Neural cell (in vitro differentiated cells): Measurements from ENCODE around the gene GOLGA6A. TPM values are rescaled to one million over a fixed set of nuclear protein-coding genes. Genes with fewer than 3 reads are reported as not detected.

Experiments used
- H2AFZ ChIP-seq: fragments of 200-600, 300-800 bp; sonication (generic), shearing (Covaris generic); 2 replicates; pipeline ENCODE4 v1.6.0; 2014; ENCODE audit warnings: low read depth, mild to moderate bottlenecking, antibody characterized with exemption, low read length, moderate library complexity
- H3F3A ChIP-seq: fragments of 200-600 bp; shearing (Covaris generic); 2 replicates; pipeline ENCODE4 v1.6.1; 2016; ENCODE audit warnings: mild to moderate bottlenecking, moderate library complexity, mixed read lengths, antibody characterized with exemption, low read length; ENCODE audit not compliant: insufficient read depth, poor library complexity, severe bottlenecking
- H3K27ac ChIP-seq: fragments of 200-600, 300-800 bp; sonication (generic), shearing (Covaris generic); 2 replicates; pipeline ENCODE4 v1.5.1; 2014; ENCODE audit warnings: mild to moderate bottlenecking, low read length, moderate library complexity
- H3K27me3 ChIP-seq: fragments of 300-800, 200-600 bp; sonication (generic), shearing (Covaris generic); 2 replicates; pipeline ENCODE4 v1.6.0; 2014; ENCODE audit warnings: mild to moderate bottlenecking, low read depth, low read length, moderate library complexity; ENCODE audit not compliant: insufficient read depth
- H3K36me3 ChIP-seq: fragments of 300-800, 200-600 bp; sonication (generic), shearing (Covaris generic); 2 replicates; pipeline ENCODE4 v1.5.1; 2014; ENCODE audit warnings: mild to moderate bottlenecking, antibody characterized with exemption, low read length, moderate library complexity; ENCODE audit not compliant: insufficient read depth
- H3K4me2 ChIP-seq: fragments of 300-800, 200-600 bp; sonication (generic), shearing (Covaris generic); 2 replicates; pipeline ENCODE4 v1.6.0; 2014; ENCODE audit warnings: mild to moderate bottlenecking, low read length
- H3K4me3 ChIP-seq: fragments of 300-800, 200-600 bp; sonication (generic), shearing (Covaris generic); 2 replicates; pipeline ENCODE4 v1.5.1; 2014; ENCODE audit warnings: mild to moderate bottlenecking, low read length, moderate library complexity
- H3K79me2 ChIP-seq: fragments of 200-600 bp; shearing (Covaris generic); replicated peaks from 2 replicates; pipeline ENCODE4 v1.6.0; 2014; ENCODE audit warnings: mild to moderate bottlenecking, low read length, moderate library complexity; ENCODE audit not compliant: insufficient read depth
- H3K9ac ChIP-seq: fragments of 300-800, 200-600 bp; sonication (generic), shearing (Covaris generic); 2 replicates; pipeline ENCODE4 v1.6.1; 2016; ENCODE audit warnings: mild to moderate bottlenecking, low read length, mixed read lengths
- H3K9me2 ChIP-seq: fragments of 200-600 bp; shearing (Covaris generic); 2 replicates; pipeline ENCODE4 v1.6.1; 2016; ENCODE audit warnings: mild to moderate bottlenecking, low read length, mixed read lengths; ENCODE audit not compliant: insufficient read depth
- H3K9me3 ChIP-seq: fragments of 200-600, 300-800 bp; sonication (generic), shearing (Covaris generic); 2 replicates; pipeline ENCODE4 v1.6.1; 2016; ENCODE audit warnings: mild to moderate bottlenecking, mixed run types, low read length, moderate library complexity, mixed read lengths
- H4K20me1 ChIP-seq: fragments of 200-600 bp; shearing (Covaris generic); 2 replicates; pipeline ENCODE4 v1.6.1; 2016; ENCODE audit warnings: mild to moderate bottlenecking, mixed run types; ENCODE audit not compliant: insufficient read depth
- EP300 ChIP-seq: fragments of 450-650 bp; conservative IDR thresholded peaks from 2 replicates; pipeline ENCODE4 v1.6.1; 2014; ENCODE audit warnings: antibody characterized with exemption, mild to moderate bottlenecking, moderate library complexity; ENCODE audit not compliant: poor library complexity, severe bottlenecking
- EZH2 ChIP-seq: fragments of 200-600, 300-800 bp; shearing (Covaris generic), sonication (generic); IDR thresholded peaks from 2 replicates; pipeline ENCODE4 v1.6.1; 2014; ENCODE audit warnings: antibody characterized with exemption, low read length, borderline replicate concordance, mild to moderate bottlenecking; ENCODE audit not compliant: insufficient read depth, poor library complexity, severe bottlenecking
- MXI1 ChIP-seq: fragments of 450-650 bp; conservative IDR thresholded peaks from 2 replicates; pipeline ENCODE4 v1.6.1; 2014; ENCODE audit warnings: antibody characterized with exemption, mild to moderate bottlenecking; ENCODE audit not compliant: poor library complexity, severe bottlenecking
- POLR2AphosphoS5 ChIP-seq: IDR thresholded peaks from 2 replicates; pipeline ENCODE4 v1.6.1; 2012
- RAD21 ChIP-seq: fragments of 450-650 bp; conservative IDR thresholded peaks from 2 replicates; pipeline ENCODE4 v1.6.1; 2014; ENCODE audit warnings: antibody characterized with exemption, mild to moderate bottlenecking, moderate library complexity
- SMC3 ChIP-seq: fragments of 450-650 bp; conservative IDR thresholded peaks from 2 replicates; pipeline ENCODE4 v1.6.1; 2014; ENCODE audit warnings: antibody characterized with exemption, mild to moderate bottlenecking, moderate library complexity; ENCODE audit not compliant: poor library complexity
- TAF1 ChIP-seq: IDR thresholded peaks from 2 replicates; pipeline ENCODE4 v1.6.1; 2012; ENCODE audit warnings: low read depth
- polyA plus RNA-seq: library from polyadenylated mRNA; depleted of rRNA; stranded (reverse); fragments of >200 nt; gene quantifications from 2 replicates; pipeline ENCODE4 v1.2.3, GENCODE V29; 2014
- TF ChIP-seq, protein P1 (sequence below): fragments of 450-650 bp; IDR thresholded peaks from 2 replicates; pipeline ENCODE4 v1.5.1; 2014; ENCODE audit warnings: antibody characterized with exemption, mild to moderate bottlenecking, moderate library complexity; ENCODE audit not compliant: poor library complexity, severe bottlenecking
- TF ChIP-seq, protein P2 (sequence below): IDR thresholded peaks from 2 replicates; pipeline ENCODE4 v1.6.1; 2012; ENCODE audit warnings: borderline replicate concordance

Gene GOLGA6A
- polyA plus RNA-seq, 1 donor from 2014 or later: 0.50 TPM

DNA sequence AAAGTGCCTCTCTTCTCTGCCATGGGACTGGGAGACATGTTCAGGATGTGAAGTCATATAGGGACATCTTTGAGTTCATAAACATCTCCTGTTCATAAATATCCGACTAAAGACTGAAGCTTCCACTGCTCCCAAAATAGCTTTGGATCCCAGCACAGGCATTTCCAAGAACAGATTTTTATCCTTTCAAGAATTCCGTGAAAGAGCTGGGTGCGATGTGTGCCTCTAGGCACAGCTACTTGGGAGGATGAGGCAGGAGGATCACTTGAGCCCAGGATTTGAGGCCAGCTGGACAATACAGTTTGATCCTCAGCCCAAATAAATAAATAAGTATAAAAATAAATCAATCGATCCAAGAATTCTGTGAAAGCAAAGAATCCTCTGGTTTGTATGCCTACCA is 41.3 kb upstream of the GOLGA6A start:
- no peaks in the 10 kb centered on the region for H4K20me1 ChIP-seq
- H3F3A ChIP-seq: peaks cover 4% of the 10 kb centered on the region
- H3K9ac ChIP-seq: no peak overlapping the region
- TF ChIP-seq SMC3 (no peak), EP300 (no peak), TAF1 (no peak), MXI1 (no peak)
- H3K9me3 ChIP-seq: no peaks in the 10 kb centered on the region
- H3K27me3 ChIP-seq: no peaks in the 10 kb centered on the region
- peaks cover 24% of the 10 kb centered on the region for H3K79me2 ChIP-seq
- H2AFZ ChIP-seq: no peak overlapping the region
- no peak overlapping the region for H3K4me3 ChIP-seq
- H3K9me2 ChIP-seq: no peaks in the 10 kb centered on the region
- H3K4me2 ChIP-seq: no peak overlapping the region
- H3K36me3 ChIP-seq: no peaks in the 10 kb centered on the region
- no peak overlapping the region for H3K27ac ChIP-seq

DNA sequence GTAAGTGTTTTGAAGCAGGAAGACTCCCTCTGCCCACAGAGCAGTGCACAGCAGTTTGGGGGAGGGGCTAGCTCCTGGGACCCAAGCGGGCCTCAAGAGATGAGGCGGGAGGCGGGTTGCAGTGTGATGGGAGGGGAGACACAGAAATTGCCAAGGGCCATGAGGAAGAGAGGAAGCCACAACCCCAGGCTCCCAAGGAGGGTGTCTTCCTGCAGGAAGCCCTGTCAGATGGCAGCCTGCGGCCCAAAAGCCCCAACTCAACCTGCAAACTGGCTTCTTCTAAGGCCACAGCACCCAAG is 40.7 kb upstream of the GOLGA6A start:
- Histone ChIP-seq H3F3A (peaks cover 3% of the 10 kb centered on the region), H4K20me1 (no peaks in the 10 kb centered on the region), H3K4me2 (no peak overlapping the region), H3K27me3 (no peaks in the 10 kb centered on the region), H3K27ac (no peak overlapping the region), H3K9me2 (no peaks in the 10 kb centered on the region), H2AFZ (no peak overlapping the region), H3K4me3 (no peak overlapping the region), H3K36me3 (no peaks in the 10 kb centered on the region), H3K9ac (no peak overlapping the region), H3K9me3 (no peaks in the 10 kb centered on the region), H3K79me2 (peaks cover 19% of the 10 kb centered on the region)
- TF ChIP-seq POLR2AphosphoS5 (no peak), MXI1 (no peak), TAF1 (no peak), EP300 (no peak), SMC3 (no peak)
- TF ChIP-seq, protein P1, sequence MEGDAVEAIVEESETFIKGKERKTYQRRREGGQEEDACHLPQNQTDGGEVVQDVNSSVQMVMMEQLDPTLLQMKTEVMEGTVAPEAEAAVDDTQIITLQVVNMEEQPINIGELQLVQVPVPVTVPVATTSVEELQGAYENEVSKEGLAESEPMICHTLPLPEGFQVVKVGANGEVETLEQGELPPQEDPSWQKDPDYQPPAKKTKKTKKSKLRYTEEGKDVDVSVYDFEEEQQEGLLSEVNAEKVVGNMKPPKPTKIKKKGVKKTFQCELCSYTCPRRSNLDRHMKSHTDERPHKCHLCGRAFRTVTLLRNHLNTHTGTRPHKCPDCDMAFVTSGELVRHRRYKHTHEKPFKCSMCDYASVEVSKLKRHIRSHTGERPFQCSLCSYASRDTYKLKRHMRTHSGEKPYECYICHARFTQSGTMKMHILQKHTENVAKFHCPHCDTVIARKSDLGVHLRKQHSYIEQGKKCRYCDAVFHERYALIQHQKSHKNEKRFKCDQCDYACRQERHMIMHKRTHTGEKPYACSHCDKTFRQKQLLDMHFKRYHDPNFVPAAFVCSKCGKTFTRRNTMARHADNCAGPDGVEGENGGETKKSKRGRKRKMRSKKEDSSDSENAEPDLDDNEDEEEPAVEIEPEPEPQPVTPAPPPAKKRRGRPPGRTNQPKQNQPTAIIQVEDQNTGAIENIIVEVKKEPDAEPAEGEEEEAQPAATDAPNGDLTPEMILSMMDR: no peak

DNA sequence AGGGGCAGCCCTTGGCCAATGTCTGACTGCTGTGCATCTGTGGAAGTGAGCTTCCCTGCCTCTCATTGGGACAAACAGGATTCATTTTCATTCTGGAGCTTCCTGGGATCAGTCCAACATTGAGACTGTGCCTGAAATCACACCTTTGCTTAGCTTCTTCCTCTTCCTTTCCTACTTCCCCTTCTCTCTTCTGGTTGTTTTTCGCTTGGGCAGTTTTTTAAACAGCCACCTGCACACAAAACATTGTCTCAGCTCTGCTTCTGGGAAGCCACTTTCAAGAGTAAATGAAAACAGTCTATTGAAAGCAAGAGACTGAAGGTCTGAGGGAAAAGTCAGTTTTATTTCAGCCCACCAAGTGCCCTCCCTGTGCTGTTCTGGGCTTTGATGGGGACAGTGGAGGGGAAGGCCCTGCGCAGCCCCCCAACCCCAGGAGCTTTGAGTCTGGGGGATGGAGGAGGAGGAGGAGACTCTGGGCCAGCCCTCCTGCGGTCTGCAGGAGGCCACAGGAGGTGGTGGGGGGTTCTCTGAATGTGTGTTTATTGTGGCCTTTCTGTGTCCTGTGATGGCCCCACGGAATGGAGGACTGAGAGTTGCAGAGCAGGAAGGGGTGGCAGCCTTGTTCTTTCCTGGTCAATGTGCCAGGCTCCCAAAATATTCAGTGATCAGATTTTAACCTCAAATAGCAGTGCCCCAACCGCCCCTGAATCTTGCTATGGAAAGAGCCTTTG is 40.2 kb upstream of the GOLGA6A start:
- H3K9me2 ChIP-seq: no peaks in the 10 kb centered on the region
- H3K27me3 ChIP-seq: no peaks in the 10 kb centered on the region
- H3K27ac ChIP-seq: no peak overlapping the region
- TF ChIP-seq POLR2AphosphoS5: no peak
- no peak for TF ChIP-seq SMC3
- TF ChIP-seq TAF1: no peak
- TF ChIP-seq RAD21: no peak
- TF ChIP-seq MXI1: no peak
- no peak for TF ChIP-seq EP300
- TF ChIP-seq, protein P2, sequence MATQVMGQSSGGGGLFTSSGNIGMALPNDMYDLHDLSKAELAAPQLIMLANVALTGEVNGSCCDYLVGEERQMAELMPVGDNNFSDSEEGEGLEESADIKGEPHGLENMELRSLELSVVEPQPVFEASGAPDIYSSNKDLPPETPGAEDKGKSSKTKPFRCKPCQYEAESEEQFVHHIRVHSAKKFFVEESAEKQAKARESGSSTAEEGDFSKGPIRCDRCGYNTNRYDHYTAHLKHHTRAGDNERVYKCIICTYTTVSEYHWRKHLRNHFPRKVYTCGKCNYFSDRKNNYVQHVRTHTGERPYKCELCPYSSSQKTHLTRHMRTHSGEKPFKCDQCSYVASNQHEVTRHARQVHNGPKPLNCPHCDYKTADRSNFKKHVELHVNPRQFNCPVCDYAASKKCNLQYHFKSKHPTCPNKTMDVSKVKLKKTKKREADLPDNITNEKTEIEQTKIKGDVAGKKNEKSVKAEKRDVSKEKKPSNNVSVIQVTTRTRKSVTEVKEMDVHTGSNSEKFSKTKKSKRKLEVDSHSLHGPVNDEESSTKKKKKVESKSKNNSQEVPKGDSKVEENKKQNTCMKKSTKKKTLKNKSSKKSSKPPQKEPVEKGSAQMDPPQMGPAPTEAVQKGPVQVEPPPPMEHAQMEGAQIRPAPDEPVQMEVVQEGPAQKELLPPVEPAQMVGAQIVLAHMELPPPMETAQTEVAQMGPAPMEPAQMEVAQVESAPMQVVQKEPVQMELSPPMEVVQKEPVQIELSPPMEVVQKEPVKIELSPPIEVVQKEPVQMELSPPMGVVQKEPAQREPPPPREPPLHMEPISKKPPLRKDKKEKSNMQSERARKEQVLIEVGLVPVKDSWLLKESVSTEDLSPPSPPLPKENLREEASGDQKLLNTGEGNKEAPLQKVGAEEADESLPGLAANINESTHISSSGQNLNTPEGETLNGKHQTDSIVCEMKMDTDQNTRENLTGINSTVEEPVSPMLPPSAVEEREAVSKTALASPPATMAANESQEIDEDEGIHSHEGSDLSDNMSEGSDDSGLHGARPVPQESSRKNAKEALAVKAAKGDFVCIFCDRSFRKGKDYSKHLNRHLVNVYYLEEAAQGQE: no peak
- TF ChIP-seq, protein P1: no peak
- no peak for TF ChIP-seq EZH2
- no peaks in the 10 kb centered on the region for H3K9me3 ChIP-seq
- H3K4me2 ChIP-seq: no peak overlapping the region
- H3F3A ChIP-seq: peaks cover 3% of the 10 kb centered on the region
- peaks cover 14% of the 10 kb centered on the region for H3K79me2 ChIP-seq
- no peak overlapping the region for H2AFZ ChIP-seq
- H3K9ac ChIP-seq: no peak overlapping the region
- H3K4me3 ChIP-seq: no peak overlapping the region
- H3K36me3 ChIP-seq: no peaks in the 10 kb centered on the region
- no peaks in the 10 kb centered on the region for H4K20me1 ChIP-seq
